ENCODE measurements around the gene RAB9B.

DNA sequence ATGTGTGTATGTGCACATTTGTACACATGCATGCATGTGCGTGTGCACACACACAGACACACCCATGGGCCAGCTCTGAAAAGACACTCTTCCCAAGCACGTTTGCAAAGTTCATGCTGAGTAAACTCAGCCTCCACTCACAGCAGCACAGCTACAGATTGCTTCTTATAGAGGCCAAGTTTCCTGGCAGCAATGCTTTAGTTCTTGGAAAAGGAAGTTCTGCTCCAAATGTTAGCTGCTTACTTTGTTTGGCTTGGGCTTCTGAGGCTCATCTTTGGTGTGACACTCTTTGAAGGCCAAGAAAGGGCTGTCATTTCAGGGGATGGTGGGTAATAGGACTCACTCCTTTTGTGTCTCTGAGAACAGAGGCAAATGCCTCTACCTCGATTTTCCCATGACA lies 48.9 kb downstream of the RAB9B start:
- TF ChIP-seq, protein P1, sequence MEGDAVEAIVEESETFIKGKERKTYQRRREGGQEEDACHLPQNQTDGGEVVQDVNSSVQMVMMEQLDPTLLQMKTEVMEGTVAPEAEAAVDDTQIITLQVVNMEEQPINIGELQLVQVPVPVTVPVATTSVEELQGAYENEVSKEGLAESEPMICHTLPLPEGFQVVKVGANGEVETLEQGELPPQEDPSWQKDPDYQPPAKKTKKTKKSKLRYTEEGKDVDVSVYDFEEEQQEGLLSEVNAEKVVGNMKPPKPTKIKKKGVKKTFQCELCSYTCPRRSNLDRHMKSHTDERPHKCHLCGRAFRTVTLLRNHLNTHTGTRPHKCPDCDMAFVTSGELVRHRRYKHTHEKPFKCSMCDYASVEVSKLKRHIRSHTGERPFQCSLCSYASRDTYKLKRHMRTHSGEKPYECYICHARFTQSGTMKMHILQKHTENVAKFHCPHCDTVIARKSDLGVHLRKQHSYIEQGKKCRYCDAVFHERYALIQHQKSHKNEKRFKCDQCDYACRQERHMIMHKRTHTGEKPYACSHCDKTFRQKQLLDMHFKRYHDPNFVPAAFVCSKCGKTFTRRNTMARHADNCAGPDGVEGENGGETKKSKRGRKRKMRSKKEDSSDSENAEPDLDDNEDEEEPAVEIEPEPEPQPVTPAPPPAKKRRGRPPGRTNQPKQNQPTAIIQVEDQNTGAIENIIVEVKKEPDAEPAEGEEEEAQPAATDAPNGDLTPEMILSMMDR (IDR thresholded peaks at IDR 0.05; ENCODE audit: low read depth, low read length), result no peak
- TF ChIP-seq POLR2A (IDR thresholded peaks at IDR 0.05; ENCODE audit: extremely low read depth, insufficient read length) (no peak), MYC (IDR thresholded peaks at IDR 0.05; ENCODE audit: low read depth, low read length) (no peak)
- TF ChIP-seq, protein P2, sequence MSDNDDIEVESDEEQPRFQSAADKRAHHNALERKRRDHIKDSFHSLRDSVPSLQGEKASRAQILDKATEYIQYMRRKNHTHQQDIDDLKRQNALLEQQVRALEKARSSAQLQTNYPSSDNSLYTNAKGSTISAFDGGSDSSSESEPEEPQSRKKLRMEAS (IDR thresholded peaks at IDR 0.05; ENCODE audit: low read depth, low read length), result no peak

All from NB4 (cell line).